Measurements from ENCODE around the gene LIMK2. TPM values are rescaled to one million over a fixed set of nuclear protein-coding genes. Genes with fewer than 3 reads are reported as not detected.
A peak's percentile ranks its signal among the peaks of the same experiment; 100 is the strongest.
"Not testable (repeated sequence)": the region's sequence is repeated elsewhere in the genome, so short reads cannot be mapped to it uniquely, and the experiment has no call there.

LIMK2 gene
- total RNA-seq, 1 donor from 2014 or later: 8.0 TPM

- H3K27ac ChIP-seq (replicated peaks): no peak overlapping the region
- no peak for TF ChIP-seq CTCF (IDR thresholded peaks at IDR 0.05; ENCODE audit: borderline replicate concordance)
Observed at GRCh38 chr22:31215018-31215535, 3.0 kb downstream of the LIMK2 start.

GRCh38 chr22:31218565-31219262 lies 6.6 kb downstream of the LIMK2 start:
- TF ChIP-seq CTCF (IDR thresholded peaks at IDR 0.05; ENCODE audit: borderline replicate concordance): no peak
- H3K4me3 ChIP-seq: no peak overlapping the region
- no peaks in the 10 kb centered on the region for H3K9me3 ChIP-seq (replicated peaks)
- H3K36me3 ChIP-seq: peaks cover 9% of the 10 kb centered on the region
- H3K27ac ChIP-seq (replicated peaks): peak overlapping the region; percentile 81
- peaks cover 55% of the 10 kb centered on the region for H3K4me1 ChIP-seq
- no peak for DNase-seq
- intact Hi-C loops (cut with micrococcal nuclease): no loop called here
- no peaks in the 10 kb centered on the region for H3K27me3 ChIP-seq (ENCODE audit: low read depth)

More at GRCh38 chr22:31215018-31215535, 3.0 kb downstream of the LIMK2 start:
- no peaks in the 10 kb centered on the region for H3K9me3 ChIP-seq (replicated peaks)
- peaks cover 9% of the 10 kb centered on the region for H3K36me3 ChIP-seq
- no peak overlapping the region for H3K4me3 ChIP-seq
- H3K27me3 ChIP-seq (ENCODE audit: low read depth): no peaks in the 10 kb centered on the region
- intact Hi-C loops (cut with micrococcal nuclease): no loop called here
- no peak for DNase-seq
- peaks cover 72% of the 10 kb centered on the region for H3K4me1 ChIP-seq

- Histone ChIP-seq H3K4me3 (no peak overlapping the region), H3K36me3 (peaks cover 3% of the 10 kb centered on the region), H3K27me3 (ENCODE audit: low read depth) (no peaks in the 10 kb centered on the region), H3K9me3 (replicated peaks) (no peaks in the 10 kb centered on the region), H3K27ac (replicated peaks) (no peak overlapping the region), H3K4me1 (peaks cover 66% of the 10 kb centered on the region)
- no peak for DNase-seq
- intact Hi-C loops (cut with micrococcal nuclease): no loop called here
- no peak for TF ChIP-seq CTCF (IDR thresholded peaks at IDR 0.05; ENCODE audit: borderline replicate concordance)
Observed at GRCh38 chr22:31221084-31221483, 9.0 kb downstream of the LIMK2 start.

GRCh38 chr22:31222736-31223135 lies 10.6 kb downstream of the LIMK2 start:
- no peaks in the 10 kb centered on the region for H3K27me3 ChIP-seq (ENCODE audit: low read depth)

GRCh38 chr22:31223786-31224191 lies 11.7 kb downstream of the LIMK2 start:
- intact Hi-C loops (cut with micrococcal nuclease): no loop called here
- no peak for TF ChIP-seq CTCF (IDR thresholded peaks at IDR 0.05; ENCODE audit: borderline replicate concordance)
- no peaks in the 10 kb centered on the region for H3K27me3 ChIP-seq (ENCODE audit: low read depth)
- no peak overlapping the region for H3K27ac ChIP-seq (replicated peaks)
- no peaks in the 10 kb centered on the region for H3K9me3 ChIP-seq (replicated peaks)
- DNase-seq: no peak
- H3K4me1 ChIP-seq: peaks cover 46% of the 10 kb centered on the region
- H3K4me3 ChIP-seq: no peak overlapping the region
- H3K36me3 ChIP-seq: peaks cover 14% of the 10 kb centered on the region

More at GRCh38 chr22:31222736-31223135, 10.6 kb downstream of the LIMK2 start:
- Histone ChIP-seq H3K4me3 (no peak overlapping the region), H3K9me3 (replicated peaks) (no peaks in the 10 kb centered on the region), H3K4me1 (peaks cover 55% of the 10 kb centered on the region), H3K36me3 (peaks cover 14% of the 10 kb centered on the region), H3K27ac (replicated peaks) (no peak overlapping the region)
- no peak for TF ChIP-seq CTCF (IDR thresholded peaks at IDR 0.05; ENCODE audit: borderline replicate concordance)
- intact Hi-C loops (cut with micrococcal nuclease): no loop called here
- no peak for DNase-seq

GRCh38 chr22:31224691-31225090 lies 12.6 kb downstream of the LIMK2 start:
- Histone ChIP-seq H3K36me3 (peaks cover 14% of the 10 kb centered on the region), H3K4me1 (peaks cover 53% of the 10 kb centered on the region)
- DNase-seq; H3K4me3 ChIP-seq; intact Hi-C loops (cut with micrococcal nuclease); H3K27ac ChIP-seq (replicated peaks); H3K9me3 ChIP-seq (replicated peaks); H3K27me3 ChIP-seq (ENCODE audit: low read depth): not testable (repeated sequence)

All from left ventricle myocardium inferior (tissue), 1 donor.